Measurements from ENCODE around the gene GLIS1.

GLIS1 gene

DNA sequence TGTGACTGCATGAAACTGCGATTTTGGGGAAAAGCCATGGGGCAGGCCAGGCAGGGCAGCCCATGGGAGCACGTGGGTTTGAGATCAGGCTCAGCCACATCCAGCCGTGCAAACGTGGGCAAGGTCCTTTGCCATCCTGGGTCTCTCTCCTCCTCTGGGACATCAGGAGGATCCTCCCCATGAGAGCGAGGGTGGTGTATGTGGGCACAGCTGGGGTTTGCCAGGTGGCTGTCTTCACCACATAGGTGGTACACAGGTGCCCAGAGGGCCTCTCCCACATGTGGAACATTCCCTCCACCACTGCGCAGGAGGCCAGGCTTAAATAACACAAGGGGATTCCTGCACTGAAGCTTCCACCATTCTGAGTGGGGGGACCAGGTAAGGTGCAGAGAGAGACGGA is 143.1 kb downstream of the GLIS1 start:
- DNase-seq (ENCODE audit: low spot score): no peak
- FAIRE-seq: no peak

DNA sequence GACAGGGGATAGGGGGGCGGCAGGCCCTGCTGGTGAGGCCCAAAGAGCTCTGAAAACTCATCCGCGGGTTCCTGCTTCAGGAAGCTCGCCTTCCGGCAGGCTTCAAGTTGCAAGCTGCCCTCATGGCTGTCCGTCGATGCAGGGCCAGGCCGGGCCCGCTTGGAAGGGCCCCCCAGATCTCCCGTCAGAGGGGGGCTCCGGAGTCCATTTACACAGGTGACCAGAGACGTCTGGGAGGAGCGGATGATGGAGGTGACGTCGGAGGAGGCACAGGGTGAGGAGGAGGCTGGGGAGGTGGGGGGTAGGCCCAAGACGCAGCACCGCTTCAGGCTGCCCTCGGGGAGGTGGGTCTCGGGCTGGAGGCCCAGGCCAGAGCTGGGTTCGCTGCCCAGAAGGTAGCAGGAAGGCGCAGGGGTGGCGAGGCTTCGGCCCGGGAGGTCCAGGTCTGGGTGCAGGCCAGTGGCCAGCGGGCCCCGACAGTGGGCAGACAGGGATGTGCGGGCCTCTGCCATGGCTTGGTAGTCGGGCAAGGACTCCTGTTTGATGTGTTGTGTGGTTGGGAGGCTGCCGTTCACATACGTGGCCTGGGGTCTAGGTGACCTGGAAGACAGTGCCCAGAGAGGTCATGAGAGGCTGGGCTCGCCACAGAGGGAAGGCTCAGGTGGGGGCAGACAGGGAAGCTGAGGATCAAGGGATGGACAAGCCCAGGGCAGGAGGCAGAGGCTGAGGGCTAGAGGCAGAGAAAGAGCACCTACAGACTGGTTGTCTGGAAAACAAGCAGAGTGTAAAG is 144.4 kb downstream of the GLIS1 start:
- no peak for DNase-seq (ENCODE audit: low spot score)
- no peak for FAIRE-seq

DNA sequence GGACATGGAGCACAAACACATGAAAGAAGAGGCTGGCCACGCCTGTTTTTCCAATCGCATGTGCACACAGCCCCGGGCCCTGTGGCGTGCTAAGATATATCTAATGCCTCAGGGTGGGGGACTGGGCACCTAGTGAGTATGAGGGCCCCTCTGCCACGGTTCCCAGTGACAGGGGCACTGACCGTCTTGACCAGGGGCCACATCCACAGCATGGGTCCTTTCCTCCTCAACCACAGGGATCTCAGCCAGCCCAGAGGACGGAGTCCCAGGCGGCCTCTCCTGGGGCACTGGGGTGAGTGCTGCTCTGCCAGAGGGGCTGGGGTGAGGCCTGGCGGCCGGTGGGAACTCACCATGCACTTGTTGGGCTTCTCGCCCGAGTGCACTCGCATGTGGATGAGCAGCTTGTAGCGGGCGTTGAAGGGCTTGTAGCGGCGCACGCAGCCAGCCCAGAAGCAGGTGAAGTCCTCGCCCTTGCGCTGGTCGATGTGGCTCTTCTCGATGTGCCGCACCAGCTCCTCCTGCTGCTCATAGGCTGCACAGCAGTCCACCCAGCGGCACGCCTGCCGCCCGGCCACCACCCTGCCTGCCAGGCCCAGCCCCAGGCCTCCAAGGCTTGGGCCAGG is 145.1 kb downstream of the GLIS1 start:
- FAIRE-seq: no peak
- DNase-seq (ENCODE audit: low spot score): no peak

DNA sequence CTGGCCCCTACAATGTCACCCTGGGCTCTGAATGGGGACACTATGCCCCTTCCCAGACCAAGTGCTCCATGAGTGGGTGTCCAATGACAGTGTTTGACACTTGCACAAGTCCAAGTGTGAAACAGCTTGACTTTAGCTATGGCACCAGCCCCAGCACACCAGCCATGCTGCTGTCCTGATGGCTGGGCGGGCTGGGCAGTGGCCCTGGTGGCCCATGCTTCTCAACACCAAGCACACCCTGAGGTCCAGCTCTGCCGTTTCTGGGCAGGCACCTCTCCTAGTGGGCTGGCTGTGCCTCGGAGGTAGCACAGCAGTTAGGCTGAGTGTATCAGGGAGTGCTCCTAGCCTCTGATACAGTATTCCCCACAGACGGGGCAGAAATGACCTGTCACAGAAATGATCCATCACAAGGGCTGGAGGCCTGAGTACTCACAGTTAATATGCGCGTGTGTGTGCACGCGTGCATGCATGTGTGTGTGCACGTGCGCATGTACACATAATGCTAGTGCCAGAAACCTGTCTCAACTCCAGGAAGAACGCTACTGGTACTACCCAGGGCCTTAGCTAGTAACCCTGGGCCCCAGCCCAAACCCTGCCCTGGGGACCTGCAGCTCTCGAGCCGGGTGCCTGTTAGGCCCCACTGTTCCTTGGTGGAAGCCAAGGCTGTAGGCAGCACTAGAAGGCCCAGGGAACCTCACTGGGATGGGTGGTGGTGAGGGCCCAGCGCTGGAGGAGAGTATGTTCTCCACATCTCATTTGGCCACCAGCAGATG is 145.8 kb downstream of the GLIS1 start:
- no peak for FAIRE-seq
- no peak for DNase-seq (ENCODE audit: low spot score)

DNA sequence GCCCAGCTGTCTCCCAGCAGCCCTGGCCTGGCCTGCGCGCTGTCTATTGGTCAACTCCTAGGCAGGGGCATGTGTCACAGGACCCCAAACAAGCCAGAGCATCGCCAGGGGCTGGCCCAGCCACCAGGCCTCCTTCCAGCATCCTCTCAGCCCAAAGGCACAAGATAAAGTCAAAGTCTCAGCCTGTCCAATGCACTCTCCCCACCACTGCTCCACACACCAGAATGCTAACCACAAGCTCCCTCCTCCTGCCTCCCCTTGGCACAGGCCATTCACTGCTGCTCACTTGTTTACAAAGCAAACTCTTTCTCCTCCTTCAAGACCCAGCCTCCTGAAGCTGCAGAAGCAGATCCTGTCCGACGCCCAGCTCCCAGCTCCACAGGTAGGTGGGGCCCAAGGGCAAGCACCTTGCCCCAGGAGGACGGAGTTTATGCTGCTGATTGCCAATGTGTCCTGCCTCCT is 146.4 kb downstream of the GLIS1 start:
- FAIRE-seq (no peak), DNase-seq (ENCODE audit: low spot score) (no peak)

DNA sequence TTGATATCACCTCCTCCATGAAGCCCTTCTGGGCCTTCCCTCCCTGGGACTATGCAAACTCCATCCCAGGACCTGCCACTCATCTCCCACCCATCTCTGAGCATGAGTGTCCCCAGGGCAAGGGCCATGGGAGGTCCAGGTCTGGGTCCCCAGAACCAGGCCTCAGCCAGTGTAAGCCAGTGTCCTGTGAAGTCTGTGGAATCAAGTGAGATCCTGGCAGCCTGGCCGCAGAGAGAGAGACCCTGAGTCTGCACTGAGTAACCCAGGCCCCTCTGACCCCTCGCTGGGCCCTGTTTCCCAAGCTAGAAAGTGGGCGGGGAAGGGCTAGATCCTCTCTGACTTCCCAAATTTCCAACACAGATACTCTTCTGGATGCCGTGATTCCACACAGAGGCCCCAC is 147.0 kb downstream of the GLIS1 start:
- FAIRE-seq (no peak), DNase-seq (ENCODE audit: low spot score) (no peak)

DNA sequence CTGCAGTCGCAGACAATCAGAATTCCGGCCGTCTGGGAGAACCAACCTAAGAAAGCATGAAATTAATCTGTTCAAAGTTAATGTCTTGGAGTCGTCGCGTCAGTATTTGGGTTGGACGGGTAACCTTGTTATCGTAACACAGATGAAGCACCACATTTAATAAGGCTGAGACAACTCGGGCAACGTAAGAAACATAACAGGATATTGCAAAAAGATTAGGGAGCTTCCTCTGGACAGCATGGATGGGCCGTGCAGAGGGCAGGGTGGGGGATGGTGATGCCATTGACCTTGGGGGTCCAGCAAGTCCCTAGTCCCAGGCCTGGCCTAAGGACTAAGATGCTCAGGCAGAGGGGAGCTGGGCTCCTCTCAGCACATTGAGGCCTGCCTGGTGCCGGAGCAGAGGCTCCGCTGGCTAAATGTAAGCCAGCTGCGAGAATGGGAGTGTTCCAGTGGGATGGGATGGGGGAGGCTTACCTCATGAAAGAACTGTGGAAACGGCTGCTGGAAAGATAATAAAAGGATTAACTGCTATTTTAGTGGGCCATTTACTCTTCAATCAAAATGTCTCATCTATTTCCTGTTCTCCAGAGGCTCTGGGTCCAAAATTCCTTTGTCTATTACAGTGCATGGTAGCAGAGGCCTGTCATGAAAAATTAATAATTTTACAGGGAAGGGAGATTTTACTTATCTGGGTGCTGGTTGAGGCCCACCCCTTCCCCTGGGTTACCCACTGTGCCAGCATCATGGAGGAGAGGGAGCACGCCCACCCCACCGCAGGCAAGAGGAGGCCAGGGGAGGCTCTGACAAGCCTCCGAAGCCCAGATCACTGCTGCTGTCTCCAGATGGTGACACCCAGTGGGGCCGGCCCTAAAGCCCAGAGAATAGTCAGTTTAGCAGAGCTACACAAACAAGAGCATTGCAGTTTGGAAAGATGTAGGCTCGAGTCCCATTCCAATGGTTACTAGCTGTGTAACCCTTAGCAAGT is 148.1 kb downstream of the GLIS1 start:
- DNase-seq (ENCODE audit: low spot score) (no peak), FAIRE-seq (no peak)

DNA sequence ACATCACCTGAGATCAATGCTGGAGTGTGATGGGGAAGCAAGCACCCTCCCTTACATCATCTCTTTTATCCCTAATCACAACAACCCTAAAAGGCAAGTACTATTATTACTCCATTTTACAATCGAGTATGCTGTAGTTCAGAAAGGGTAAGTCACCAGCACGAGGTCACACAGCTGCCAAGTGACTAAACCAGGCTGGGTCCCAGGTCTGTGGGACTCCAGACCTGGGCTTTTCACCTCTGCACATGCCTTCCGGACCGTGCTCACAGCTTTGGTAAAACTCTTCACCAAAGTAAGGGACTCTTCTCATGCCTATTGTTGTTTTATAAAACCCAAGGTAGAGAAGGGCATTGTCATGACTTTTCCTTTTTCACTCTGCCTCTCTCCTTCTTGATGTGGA is 148.9 kb downstream of the GLIS1 start:
- no peak for FAIRE-seq
- no peak for DNase-seq (ENCODE audit: low spot score)

DNA sequence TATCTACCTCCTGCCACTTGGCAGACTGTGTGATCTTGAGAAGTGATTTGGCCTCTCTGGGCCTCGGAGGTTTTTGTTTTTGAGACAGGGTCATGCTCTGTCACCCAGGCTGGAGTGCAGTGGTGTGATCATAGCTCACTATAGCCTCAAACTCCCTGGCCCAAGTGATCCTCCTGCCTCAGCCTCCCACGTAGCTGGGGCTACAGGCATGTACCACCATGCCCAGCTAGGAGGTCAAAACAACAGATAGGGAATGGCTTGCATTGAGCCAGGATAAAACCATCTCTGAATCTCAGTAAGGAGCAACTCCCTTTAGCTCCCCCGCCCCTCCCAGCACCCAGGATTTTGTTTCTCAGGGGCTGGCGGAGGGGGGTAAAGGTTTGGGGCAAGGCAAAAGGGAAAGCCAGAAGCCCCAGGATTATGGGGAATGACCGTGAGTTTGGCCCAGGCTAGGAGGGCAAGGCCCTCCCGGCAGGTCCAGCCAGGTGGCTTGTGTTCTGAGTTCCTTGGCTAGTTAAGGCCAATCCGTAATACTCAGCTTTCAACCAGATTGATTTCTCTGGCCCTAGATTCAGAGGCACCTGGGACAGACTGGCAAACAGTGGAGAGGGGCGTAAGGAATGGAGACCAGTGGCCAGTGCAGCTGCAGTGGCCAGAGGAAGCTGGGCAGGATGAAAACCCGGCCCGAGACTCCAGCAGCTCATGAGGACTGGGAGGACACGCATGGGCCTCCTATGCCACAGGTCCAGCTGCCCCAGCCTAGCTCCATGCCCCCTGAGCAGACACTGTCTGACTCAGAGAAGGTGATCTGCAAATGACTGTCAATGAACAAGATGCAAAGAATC is 149.7 kb downstream of the GLIS1 start:
- FAIRE-seq: no peak
- DNase-seq (ENCODE audit: low spot score): no peak

DNA sequence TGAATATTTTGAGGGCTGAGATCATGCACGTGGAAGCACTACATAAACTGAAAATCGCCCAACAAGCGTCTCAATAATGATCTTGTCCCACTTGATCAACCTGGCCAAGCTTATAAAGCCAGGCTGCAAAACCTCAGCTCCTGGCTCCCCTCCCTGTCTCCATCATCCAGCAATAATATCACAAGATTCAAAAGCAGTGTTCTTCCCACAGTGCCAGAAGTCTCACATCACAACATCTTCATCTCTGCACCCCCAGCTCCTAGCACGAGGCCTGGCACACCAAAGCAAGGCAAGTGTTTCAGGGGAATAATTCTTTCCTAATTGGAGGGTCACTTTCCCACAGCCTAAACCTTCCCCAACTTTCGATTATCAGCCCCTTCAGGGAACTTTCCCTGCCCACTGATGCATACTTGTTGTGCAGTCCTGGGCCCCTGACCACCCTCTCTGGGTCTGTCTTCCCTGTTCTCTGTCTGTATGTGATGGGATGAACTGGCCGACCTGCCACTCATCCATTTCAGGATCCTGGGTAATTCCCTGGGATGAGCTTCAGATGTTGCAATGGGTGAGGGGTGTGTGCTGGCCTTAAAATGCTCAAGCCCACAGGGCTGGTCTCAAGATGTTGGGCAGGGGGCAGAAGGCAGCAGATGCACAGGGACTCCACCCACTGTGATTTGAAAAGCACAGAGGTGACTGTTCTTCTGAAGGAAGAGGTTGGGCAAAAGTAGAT is 150.7 kb downstream of the GLIS1 start:
- DNase-seq (ENCODE audit: low spot score): no peak
- no peak for FAIRE-seq

DNA sequence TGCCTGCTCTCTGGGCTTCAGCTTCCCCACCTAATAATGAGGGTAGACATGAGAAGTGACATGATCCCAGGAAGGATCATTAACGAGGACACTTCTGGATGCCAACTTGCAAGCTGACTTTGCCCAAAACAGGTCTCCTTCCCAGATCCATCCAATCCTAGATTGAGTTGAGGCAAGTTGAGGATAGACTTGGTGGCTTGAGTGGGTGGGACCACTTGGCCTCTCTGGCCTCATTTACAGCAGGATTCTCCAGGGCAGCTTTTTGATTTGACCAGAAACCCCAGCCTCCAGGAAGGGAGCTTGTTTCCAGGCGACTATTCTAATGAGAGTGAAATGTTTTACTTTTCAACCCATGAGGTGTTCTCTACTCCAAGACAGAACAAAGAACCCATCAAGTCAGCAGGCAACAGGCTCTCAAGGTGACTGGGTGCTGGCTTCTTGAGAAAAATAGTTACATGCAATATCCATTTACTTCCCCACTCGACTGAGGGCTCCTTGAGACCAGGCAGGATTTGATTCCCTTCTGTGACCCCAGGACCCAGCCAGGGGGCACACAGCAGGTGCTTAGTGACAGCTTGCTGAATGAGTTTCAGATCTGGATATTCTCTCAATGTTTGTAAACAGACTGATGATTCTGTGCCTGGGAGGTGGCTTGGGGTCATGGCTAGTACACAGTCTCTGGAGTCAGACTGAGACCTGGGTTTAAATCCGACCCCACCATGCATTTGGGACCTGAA is 151.5 kb downstream of the GLIS1 start:
- DNase-seq (ENCODE audit: low spot score) (no peak), FAIRE-seq (no peak)

DNA sequence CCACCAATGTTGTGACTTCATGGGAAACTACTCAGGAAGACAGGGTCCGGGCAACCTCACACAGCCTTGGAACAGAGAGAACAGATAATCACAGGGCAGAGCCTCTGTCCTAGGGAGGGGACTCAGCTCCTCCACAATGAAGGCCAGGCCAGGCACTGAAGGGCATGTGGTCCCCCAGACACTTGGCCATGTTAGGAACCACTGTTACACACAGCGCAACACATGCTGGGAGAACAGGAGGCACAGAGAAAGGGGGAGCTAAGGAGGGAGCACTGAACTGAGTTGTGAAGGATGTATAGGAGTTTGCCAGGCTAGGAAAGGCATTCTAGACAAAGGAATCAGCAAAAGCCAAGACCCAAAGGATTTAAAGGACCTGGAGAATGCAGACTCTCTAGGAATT is 152.2 kb downstream of the GLIS1 start:
- DNase-seq (ENCODE audit: low spot score): no peak
- FAIRE-seq: no peak

DNA sequence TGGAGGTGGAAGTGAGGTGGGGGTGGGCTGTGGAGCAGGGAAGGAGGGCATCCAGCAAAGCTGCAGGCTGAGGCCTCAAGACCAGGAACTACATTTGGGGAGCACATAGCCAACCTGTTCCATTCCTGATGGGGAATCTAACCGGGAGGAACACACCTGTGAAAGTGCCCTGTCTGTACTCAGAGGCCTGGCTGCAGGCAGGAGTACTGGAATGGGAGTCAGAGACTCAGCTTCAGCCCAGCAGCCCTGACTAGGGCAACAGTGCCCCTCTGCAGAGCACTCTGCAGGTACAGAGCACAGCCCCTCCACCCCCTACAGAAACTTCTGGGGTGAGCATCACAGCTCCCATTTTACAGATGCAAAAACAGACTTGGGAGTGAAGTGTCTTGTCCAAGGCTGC is 153.4 kb downstream of the GLIS1 start:
- FAIRE-seq (no peak), DNase-seq (ENCODE audit: low spot score) (no peak)

DNA sequence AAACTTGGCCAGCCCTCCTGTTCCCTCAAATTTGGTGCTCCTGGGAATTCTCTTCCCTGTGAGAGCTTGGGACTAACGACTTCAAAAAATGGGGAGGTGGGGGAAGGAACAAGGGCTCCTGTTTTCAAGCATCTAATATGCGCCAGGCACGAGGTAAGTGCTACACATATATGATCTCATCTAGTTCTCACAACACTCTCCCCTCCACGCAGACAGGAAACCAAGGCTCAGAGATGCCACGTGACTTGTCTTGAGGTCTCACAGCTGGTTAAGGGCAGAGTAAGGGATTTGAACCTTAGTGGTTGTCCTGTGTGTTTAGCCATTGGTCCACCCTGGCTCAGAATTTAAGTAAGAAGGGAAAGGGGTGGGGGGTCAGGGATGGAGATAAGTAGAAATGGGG is 153.8 kb downstream of the GLIS1 start:
- DNase-seq (ENCODE audit: low spot score): no peak
- no peak for FAIRE-seq

DNA sequence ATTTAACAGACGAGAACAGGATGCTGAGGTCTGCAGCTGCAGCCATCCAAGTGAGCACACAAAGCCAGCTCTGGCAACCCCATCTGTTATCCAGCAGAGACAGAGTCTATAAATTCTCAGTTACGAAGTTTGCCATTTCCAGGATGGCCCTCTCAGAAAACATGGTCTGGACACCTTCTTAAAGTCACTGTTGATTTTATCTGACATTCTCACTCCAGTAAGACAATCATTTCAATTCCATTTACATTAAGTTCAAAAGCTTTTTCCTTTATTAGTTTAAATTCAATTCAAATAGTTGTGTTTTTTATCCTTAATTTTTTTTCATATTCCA is 154.2 kb downstream of the GLIS1 start:
- FAIRE-seq: no peak
- no peak for DNase-seq (ENCODE audit: low spot score)

DNA sequence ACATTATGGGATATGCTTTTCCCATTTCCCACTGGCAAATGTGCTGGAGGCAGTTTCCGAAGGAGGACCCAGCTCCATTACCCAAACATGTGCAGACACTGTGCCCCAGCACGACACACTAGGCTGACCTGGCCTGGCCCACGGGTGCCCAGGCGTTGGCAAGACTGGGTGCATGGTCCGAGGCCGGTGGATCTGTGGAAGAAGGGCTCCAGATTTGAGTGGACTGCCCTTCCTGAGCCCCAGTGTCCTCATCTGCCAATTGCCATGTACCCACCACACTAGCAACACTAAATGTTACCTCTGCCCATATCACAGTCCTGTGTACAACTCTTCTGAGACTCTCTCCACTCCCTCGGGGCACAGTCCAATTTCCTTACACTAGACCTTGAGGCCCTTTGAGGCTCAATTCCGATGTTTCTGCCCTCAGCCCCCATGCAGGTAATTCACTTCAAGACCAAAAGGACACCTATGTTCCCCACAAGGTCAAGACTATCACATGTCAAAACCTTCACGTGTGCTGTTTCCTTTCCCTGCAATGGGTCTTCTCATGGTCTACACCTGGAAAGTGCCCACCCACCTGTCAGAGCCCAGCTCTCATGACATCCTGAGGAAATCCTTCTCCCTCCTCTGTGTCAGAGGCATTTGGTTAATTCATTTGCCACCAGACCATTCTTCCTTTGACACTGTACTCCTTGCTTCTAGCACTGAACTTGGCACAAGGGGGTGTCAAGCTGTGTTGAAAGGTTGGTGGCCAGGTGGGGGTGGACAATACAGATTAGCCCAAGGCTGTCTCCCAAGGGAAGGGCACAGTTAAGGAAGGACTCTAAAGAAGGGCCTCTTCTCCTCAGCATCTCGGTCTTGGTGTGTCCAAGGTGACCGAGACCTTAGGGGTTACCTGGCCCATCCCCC is 154.8 kb downstream of the GLIS1 start:
- FAIRE-seq: no peak
- no peak for DNase-seq (ENCODE audit: low spot score)

DNA sequence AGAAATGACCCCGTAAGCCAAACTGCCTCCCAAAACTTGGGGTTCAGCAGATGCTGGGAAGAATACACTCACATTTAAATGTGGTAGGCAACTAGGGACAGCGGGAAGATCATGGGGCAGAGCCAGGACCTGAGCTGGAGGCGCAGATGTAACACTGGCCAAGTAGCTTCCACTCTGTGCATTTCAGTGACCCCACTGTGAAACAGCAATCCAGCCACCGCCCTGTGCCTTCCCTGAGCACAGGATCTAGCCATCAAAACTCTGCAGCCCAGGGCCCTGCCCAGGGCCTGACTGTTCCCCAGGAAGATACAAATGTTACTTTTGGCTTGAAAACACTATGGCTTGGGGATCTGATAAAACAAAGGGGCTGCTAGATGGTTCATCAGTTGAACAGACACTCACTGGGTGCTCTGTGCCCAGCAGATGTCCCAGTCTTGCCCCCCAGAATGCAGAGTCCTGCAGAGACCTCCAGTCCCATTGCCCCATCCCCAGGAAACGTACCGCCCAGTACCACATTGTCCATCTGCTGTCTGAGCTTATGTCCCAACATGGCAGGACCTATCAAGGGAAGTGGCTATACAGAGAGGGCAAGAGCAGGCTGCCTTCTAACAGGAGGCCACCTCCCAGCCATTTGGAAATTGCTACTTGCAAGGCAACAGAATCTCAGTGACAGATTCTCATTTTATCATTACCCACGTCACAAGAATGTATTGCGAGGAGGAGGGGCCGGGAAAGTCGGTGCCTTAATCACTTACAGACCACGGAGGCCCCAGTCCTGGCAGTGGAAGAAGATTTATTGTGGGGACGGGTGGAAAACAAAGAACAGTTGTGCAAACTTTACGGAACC is 155.7 kb downstream of the GLIS1 start:
- FAIRE-seq (no peak), DNase-seq (ENCODE audit: low spot score) (no peak)
